GM19395 (cell line): ENCODE measurements around the gene SYNGR4.
A peak's percentile ranks its signal among the peaks of the same experiment; 100 is the strongest.
"Not testable (repeated sequence)": the region's sequence is repeated elsewhere in the genome, so short reads cannot be mapped to it uniquely, and the experiment has no call there.

Source experiments
- ATAC-seq: cut with Tn5 transposase; IDR thresholded peaks from one replicate; pipeline ENCODE4 v1.9.1; 2021; ENCODE audit warnings: mild to moderate bottlenecking, moderate library complexity; ENCODE audit not compliant: unreplicated experiment

Gene SYNGR4, protein sequence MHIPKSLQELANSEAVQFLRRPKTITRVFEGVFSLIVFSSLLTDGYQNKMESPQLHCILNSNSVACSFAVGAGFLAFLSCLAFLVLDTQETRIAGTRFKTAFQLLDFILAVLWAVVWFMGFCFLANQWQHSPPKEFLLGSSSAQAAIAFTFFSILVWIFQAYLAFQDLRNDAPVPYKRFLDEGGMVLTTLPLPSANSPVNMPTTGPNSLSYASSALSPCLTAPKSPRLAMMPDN

DNA sequence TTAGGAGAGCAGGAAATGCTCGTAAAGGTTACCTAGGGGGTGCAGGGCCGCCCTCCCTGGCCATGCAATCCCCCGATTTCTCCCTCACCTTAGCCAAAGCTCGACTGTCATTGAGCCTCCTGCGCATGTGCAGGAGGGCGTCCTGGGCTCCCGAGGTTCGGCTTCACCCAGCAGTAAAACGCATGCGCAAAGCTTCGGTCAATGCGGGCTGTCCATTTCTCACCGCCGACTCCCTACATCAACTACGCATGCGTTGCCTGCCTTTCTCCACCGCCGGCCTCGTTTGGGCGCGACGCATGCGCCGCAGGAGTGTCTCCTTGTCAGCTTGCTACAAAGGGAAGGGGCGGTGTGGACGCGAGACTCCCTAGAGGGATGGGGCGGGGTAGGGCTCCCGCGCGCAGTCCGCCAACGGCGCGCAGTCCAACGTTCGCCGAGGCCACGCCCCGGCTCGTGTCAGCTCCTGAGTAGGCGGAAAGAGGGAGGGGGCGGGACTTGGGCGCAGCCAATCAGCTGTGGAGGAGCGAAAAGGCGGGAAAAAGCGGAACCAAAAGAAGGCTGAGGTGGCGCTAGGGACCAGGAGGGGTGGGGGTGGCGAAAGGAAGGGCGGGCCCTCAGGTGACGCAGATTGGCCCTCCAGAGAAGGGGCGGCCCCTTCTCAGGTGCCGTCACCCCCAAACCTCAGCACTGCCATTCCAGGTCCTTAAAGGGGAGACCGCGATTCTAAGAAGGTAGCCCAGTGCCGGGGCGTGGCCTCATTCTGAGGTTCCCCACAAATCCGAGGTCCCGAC lies at the start of gene SYNGR4, which contains the start of gene TMEM143:
Gene SYNGR4 (plus strand): TSS at position 558 of the 788 bp plus-strand sequence. CDS start 1,476 bp downstream, outside the sequence.
Gene TMEM143 (minus strand): TSS at position 131 of the 788 bp plus-strand sequence. CDS start 20 bp downstream, at position 111.
- ATAC-seq: peak; percentile 77

DNA sequence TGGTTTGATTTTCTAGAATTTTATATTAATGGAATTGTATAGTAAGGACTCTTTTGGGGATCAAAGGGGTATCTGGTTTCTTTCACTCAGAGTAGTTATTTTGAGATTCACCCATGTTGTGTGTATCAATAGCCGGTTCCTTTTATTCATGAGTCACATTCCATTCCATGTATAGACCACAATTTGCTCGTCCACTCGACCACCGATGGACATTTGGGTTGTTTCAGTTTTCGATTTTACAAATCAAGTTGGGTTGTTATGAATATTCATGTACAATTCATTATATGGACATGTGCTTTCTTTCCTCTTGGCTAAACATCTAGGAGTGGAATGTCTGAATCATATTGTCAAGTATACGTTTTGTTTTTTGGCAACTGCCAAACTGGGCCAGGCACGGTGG lies 48.5 kb upstream of the SYNGR4 start:
- no peak for ATAC-seq

DNA sequence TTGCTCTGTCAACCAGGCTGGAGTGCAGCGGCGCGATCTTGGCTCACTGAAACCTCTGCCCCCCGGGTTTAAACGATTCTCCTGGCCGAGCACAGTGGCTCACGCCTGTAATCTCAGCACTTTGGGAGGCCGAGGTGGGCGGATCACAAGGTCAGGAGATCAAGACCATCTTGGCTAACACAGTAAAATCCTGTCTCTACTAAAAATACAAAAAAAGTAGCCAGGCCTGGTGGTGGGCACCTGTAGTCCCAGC lies 46.5 kb upstream of the SYNGR4 start:
- not testable (repeated sequence) for ATAC-seq

DNA sequence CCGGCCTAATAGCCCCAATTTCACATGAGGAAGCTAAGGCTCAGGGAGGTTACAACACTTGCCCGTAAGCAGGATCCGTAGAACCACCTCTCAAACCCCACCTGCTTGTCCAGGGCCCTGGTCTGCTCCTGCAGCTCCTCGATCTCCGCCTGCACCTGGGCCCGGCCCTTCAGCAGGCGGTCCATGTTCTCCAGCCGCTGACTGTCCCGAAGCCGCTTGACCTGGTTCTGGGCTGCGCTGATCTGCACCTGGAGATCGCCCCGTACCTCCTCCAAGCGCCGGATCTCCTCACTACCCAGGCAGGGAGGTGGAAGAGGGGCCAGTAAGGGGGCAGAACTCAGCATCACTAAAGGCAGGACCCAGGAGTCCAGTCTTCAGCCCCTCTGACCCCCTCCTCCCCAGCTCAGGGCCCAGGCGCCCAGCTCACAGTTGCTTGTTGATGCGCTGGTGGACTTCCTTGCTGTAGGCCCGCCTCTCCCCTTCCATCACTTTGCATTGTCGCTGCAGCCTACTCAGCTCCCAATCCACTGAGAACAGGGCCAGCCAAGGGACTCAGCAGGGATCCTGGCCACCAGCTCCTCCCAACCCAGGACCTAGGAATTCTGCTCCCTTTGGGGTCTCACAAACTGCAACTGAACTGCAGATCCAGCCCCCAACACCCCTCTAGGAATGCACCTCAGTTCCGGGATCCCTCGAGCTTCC lies 45.7 kb upstream of the SYNGR4 start:
- ATAC-seq: no peak

DNA sequence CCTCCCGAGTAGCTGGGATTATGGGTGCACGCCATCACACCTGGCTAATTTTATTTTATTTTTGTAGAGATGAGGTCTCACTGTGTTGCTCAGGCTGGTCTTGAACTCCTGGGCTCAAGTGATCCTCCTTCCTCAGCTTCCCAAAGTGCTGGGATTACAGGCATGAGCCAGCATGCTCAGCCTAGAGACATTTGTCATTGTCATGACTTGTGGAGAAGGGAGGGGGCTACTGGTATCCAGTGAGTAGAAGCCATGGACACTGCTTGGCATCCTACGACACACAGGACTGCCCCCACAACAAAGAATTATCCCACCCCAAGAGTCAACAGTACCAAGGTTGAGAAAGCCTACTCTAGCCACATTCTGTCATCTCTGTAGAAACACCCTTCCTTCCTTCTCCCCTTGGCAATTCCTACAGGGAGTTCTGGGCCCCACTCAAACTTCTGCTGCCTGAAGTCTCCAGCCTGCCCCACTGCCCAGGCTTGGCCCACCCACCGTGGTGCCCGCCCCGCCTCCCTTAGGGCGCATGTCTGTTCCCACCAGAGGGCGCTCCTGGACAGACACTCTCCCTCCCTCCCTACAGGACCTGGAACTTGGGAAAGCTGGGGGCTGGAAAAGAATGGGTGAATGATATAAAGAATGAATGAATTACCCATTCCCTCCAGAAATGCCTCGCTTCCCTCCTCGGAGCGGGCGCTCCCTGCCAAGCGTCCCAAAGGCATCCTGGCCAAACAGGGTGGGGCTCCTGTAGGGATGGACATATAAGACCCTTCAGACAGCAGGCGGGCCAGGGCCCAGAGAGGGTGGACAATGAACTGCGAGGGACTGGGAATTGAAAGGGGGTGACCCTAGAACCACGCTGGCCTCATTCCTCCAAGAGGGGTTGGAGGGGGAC lies 44.3 kb upstream of the SYNGR4 start:
- ATAC-seq: no peak

DNA sequence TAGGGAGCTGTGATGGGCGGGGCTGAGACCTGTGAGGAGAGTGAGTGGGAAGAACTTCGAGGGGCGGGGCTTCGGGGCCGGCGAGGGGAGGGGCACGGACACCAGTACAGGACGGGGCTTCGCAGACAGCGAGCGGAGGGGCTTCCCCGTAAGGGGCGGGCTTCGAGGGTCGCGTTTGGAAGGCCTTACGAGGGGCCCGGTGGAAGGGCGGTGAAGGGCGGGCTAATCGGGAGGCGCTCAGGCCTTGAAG lies 42.9 kb upstream of the SYNGR4 start:
- ATAC-seq: peak; percentile 50

DNA sequence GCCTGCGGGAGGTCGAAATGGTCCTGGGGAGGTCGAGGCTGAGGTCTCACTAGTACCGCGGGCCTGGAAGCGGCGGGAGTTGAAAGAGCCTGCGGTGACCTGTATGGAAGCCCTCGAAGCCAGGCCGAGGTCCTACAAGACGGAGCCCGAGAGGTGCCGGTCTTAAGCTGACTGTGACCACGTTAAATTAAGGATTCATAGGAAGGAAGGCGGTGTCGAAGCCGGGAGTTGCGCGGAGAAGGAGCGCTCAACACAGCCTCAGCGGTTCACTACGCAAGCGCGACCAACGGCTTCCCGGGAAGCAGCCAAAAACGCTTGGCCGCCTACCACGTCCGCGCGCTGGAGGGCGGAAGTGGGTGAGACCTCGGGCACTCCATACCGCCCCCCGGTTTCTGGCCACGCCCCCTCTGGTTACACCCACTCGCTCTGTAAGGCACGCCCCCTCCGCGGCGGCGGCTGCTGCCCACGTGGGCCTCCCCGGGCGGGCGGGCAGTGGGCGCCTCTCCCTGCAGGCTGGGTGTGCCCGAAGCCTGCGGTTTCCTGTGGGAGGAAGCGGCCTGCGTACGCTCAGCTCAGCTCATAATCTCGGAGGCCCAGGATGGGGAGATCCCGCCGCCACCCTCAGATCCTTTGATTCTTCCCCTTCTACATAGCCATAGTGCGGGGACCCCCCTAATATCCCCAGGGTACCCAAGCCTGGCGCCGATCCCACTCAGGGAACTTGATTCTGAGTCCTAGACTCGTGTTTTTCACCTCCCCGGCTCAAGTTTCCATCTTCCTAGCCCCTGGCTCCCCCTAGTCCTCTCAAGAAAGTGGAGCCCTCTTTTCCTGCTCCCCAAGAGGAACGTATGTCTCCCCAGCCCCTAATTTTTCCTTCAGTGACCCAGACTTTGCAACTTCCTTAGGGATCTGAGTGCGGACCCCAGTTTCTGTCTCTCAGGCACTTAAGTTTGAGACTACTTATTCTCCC lies 42.3 kb upstream of the SYNGR4 start:
- ATAC-seq: peak; percentile 58

DNA sequence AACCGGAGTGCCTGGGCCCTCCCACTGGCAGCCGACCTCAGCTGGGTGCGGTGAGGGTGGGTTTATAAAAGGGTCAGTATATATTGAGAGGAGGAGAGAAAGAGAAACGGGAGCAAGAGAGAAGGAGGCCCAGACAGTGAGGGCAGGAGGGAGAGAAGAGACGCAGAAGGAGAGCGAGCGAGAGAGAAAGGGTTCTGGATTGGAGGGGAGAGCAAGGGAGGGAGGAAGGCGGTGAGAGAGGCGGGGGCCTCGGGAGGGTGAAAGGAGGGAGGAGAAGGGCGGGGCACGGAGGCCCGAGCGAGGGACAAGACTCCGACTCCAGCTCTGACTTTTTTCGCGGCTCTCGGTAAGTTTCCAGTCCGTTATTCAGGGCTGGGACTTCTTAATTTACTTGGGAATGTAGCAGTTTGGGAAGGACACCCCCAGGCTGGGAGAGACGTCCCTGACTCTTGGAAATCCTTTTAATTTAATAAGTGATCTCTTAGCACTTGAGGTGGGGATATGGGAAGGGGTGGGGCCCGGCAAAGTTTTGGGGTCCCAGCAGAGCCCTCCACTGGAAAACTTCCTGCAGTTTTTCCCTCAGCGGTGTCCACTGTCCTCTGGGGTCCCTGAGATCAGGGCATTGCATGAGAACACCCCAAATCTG lies 38.8 kb upstream of the SYNGR4 start, which contains the start of gene EMP3:
Gene EMP3 (plus strand): TSS at position 288 of the 646 bp plus-strand sequence. CDS start 1,293 bp downstream, outside the sequence.
- no peak for ATAC-seq

DNA sequence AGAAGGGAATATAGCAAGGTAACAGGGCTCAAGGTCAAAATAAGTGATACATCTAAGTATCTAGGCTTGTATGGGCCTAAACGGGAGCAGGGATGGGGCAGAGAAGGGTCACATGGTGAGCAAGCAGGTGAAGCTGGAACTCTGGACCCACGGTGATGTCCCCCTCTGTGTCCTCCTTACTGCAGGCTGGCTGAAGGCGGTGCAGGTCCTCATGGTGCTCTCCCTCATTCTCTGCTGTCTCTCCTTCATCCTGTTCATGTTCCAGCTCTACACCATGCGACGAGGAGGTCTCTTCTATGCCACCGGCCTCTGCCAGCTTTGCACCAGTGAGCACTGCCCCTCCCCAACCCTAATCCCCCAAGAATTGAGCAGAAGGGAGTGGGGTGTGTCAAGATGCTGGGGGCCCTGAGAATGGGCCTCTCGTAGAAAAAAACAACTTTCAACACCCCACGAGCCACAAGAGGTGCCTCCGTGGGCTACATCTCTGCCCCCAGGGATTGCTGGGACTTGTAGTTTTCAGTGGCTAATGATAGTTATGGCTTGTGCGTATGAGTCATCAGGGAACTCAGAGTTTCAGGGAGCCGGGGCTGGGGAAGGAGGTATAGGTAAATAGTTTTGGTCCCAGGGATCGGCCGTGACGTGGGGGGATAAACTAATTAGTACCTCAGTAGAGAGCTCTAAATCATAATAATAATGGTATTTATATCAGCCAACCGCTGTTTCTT lies 34.8 kb upstream of the SYNGR4 start:
- ATAC-seq: no peak

DNA sequence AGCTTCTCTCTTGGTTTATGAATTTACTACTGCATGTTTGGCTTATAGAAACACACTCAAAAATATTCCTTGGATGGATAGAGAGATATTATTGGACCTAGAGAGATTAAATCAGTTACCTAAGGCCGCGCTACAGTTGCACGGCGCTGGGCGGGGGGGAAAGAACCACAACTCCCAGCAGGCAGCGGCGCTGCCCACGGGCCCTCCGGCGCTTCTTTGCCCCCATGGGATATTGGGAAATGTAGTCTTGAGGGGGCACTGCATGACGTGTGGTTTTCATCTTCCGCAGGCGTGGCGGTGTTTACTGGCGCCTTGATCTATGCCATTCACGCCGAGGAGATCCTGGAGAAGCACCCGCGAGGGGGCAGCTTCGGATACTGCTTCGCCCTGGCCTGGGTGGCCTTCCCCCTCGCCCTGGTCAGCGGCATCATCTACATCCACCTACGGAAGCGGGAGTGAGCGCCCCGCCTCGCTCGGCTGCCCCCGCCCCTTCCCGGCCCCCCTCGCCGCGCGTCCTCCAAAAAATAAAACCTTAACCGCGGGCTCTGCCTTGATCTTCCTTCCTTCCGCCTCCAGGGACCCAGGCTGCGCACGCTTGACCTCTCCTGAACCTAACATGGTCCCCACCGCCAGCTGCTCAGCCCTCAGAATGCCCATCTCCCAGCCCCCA lies 34.0 kb upstream of the SYNGR4 start:
- ATAC-seq: peak; percentile 33

DNA sequence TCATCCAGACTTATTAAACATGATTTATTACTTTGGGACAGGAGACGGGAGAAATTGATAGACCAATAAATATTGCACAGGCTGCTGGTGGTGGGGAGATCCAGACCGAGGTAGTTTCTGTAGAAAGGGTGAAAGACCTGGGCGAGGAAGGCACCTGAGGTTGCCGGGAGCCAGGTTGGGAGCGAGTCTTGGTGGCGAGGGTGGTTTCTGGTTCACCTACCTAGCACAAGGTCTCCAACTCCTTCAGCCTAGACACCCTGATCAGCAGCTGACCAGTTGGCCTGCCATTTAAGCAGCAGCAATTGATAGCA lies 31.9 kb upstream of the SYNGR4 start:
- no peak for ATAC-seq

DNA sequence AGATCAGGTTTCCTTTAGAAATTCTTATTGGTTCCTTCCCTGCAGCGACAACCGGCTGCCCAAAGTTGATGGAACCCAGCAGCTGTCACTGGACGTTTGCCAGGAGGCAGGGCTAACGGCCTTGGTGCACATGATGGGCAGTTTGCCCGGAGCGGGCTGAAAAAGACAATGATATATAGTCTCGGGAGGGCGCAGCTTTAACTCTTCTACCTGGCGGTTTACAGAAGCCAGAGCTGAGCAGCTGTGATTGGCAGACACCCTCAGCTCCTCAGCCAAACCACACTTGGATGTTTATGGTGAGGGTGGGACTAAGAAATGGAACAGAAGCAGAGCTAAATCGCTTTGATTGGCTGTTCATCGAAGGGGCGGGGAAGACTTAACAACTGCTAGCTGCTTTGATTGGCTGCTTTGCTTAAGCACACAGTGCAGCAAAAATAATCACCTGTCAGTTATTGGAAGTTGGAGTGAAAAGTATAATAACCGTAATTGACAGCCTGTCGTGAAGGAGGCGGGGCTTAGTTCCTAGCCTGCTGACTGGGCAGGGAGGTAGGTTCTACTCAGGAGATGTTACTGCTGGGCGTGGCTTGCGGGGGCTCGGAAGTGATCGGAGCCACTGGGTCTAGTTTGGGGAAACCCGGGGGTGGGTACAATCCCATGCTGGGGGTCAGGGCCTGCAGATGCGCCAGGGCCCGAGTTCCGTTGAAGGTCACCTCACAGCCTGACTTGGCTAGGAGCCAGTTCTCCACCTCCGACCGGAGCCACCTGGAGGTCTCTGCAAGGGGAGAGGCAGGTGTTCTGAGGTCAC lies 31.3 kb upstream of the SYNGR4 start:
- ATAC-seq: peak; percentile 77

DNA sequence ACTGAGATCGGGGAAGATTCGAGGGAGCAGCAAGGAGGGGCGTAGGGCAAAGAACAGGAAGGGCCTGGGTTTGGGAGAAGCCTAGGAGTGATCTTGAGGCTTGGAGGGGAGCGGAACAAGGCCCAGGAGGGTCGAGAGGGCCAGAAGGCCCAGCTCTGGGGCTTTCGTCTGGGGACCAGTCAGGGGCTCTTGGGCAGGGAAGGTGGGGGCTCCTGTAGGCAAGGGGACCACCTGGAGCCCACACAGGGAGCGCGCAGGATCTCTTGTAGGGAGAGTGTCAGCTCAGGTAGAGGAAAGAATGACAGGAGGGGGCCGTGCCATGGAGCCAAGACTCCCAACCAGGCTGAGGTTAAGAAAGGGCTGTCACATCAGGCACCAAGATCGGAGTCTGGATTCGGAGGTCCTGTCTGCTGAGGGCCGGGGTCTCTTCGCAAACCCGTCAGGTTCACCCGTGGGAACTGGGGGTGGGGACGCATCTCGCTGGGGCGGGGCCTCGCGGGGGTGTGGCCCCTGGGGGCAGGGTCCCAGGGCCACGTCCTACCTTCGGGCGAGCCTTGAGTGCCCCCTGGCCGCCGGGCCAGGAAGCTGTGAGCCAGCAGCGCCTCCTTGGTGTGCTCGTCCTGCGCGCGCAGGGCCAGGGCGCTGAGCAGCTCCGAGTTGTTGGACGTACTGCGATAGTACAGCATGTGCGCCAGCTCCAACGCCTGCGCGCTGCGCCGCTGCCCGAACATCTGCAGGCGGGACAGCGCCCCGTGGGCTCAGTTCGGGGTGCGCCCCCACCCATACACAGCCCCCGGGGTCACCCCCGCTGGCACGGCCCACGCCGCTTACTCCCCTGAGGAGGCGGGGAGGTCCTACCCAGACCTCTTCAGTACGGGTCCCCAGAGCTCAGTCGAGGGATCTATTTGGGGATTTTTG lies 30.4 kb upstream of the SYNGR4 start:
- no peak for ATAC-seq

DNA sequence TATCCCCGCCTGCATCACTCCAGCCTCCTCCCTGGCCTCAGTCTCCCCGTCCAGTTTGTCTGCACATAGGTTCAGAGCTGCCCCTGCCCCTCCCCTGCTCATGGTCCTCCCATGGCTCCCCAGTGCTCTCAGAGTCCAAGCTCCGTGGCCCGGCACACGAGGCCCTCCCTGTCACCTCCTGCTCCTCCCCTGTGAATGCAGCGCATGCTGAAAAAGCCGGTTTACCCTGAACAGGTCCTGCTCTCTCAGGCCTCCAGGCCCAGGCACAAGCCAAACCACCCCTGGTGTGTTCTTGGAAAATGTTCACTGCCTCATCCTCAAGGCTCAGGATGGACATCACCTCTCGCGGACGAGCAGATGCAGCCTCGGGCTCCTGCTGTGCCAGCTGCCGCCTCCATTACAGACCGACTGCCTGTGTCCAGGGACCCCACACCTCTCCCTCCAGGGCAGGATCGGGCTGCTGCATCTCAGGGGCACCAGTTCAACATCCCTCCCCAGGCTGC lies 25.9 kb upstream of the SYNGR4 start:
- ATAC-seq: no peak

DNA sequence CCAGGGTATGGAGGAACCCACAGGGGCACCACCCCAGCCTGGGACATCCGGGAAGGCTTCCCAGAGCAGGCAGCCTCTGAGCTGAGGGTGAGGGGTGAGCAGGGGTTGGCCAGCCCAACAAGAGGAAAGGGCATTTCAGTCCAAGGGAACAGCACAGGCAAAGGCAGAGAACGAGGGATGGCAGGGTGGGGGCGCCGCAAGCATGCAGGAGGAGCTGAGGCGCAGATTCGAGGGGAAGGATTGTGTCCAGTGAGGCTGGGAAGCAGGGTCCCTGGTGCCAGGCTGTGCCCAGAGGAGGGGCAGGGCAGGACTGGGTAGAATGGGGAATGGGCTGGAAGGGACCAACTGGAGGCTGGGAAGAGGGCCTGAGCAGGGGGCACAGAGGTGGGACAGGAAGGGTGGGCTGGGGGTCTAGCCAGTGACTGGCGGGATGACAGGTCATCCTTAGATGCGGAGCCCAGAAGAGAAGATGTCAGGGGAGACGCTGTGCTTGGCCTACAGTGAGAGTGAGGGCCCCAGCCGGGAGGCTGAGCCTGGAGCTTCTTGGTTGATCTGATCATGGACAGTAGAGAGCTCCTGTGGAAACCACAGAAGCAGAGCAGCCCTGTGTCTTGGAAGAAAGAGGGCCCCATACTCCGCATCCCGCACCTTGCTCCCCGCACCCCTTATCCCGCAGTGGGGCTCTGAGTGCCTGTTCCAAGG lies 25.2 kb upstream of the SYNGR4 start:
- ATAC-seq: no peak

DNA sequence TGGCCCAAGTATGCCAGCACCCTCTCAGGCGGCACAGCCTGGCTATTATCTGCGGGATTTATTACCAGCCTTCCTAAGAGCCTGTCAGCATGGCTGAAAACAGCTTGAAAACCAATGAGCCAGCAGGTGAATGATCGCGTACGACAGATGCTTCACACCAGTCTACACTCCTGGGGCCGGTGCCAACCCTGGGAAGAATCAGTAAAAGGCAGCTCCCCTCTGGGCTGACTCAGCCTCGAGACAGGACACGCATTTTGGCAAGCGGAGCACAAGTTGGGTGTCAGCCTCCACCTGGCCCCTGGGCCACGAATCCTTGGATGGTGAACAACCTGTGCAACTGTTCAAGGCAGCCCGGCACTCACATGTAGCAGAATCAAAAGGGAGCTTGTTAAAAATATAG lies 23.2 kb upstream of the SYNGR4 start:
- ATAC-seq: no peak
